ENCODE results near the gene HORMAD1. TPM values are rescaled to one million over a fixed set of nuclear protein-coding genes. Genes with fewer than 3 reads are reported as not detected.

The HORMAD1 gene
- total RNA-seq, 1 experiment from 2014 or later: not detected

DNA sequence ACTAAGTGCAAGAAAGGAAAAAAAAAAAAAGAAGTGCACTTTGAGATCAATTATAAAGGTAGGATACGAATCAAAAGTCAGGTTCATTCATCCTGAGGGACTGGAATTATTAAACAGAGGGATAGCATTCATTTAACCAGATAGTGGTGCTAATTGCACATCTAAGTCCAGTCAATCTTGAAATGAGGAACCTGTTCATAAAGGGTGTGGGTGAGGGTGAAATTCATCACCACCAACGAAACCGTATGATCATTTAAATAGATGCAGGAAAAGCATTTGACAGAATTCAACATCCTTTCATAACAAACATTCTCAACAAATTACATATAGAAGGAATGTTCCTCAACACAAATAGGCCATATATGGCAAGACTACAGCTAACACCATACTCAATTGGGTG, 39.3 kb upstream of the HORMAD1 start:
- no peaks in the 10 kb centered on the region for H3K27me3 Mint-ChIP-seq (ENCODE audit: insufficient read depth, unreplicated experiment)
- no peaks in the 10 kb centered on the region for H3K9me3 Mint-ChIP-seq (ENCODE audit: unreplicated experiment)
- intact Hi-C loops (cut with micrococcal nuclease): no loop called here
- peaks cover 14% of the 10 kb centered on the region for H3K4me1 Mint-ChIP-seq (ENCODE audit: insufficient read depth, unreplicated experiment)
- ChIA-PET POLR2A (no interaction called here), CTCF (interaction anchor here (1.0 to 1.6 kb wide), 2 partner anchors 18 to 227 kb away, joined by 3 to 4 read pairs; no protein-coding TSS in a partner anchor)
- TF ChIP-seq, protein P1, sequence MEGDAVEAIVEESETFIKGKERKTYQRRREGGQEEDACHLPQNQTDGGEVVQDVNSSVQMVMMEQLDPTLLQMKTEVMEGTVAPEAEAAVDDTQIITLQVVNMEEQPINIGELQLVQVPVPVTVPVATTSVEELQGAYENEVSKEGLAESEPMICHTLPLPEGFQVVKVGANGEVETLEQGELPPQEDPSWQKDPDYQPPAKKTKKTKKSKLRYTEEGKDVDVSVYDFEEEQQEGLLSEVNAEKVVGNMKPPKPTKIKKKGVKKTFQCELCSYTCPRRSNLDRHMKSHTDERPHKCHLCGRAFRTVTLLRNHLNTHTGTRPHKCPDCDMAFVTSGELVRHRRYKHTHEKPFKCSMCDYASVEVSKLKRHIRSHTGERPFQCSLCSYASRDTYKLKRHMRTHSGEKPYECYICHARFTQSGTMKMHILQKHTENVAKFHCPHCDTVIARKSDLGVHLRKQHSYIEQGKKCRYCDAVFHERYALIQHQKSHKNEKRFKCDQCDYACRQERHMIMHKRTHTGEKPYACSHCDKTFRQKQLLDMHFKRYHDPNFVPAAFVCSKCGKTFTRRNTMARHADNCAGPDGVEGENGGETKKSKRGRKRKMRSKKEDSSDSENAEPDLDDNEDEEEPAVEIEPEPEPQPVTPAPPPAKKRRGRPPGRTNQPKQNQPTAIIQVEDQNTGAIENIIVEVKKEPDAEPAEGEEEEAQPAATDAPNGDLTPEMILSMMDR (IDR thresholded peaks at IDR 0.05; ENCODE audit: unreplicated experiment): no peak
- peaks cover 2% of the 10 kb centered on the region for H3K36me3 Mint-ChIP-seq (ENCODE audit: insufficient read depth, unreplicated experiment)
- DNase-seq (ENCODE audit: unreplicated experiment): no peak
- no peak overlapping the region for H3K4me3 Mint-ChIP-seq (ENCODE audit: unreplicated experiment)
- H3K27ac Mint-ChIP-seq (ENCODE audit: low read depth, unreplicated experiment): no peak overlapping the region
- BruUV-seq (replicated peaks): no TSS peak

DNA sequence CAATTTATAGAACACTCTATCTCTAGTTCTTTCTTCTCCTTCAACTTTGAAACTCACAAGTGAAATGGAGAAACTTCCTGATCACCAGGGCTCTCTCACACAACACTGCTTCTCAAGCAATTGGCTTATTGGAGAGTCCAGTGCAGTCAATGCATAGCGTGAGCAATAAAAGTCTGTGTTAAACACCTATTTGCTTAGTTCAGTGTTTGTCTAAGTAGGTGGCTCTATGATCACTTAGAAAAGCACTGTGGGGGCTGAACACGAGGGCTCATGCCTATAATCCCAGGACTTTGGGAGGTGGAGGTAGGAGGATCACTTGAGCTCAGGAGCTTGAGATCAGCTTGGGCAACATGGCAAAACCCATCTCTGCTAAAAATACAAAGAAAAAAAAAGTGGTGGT, 32.7 kb upstream of the HORMAD1 start:
- BruUV-seq (replicated peaks): no TSS peak
- POLR2A ChIA-PET: interaction anchor here (1.1 to 1.7 kb wide), 2 partner anchors 10 to 56 kb away, joined by 3 to 4 read pairs; partner anchors contain the start of gene GOLPH3L
- Mint-ChIP-seq H3K4me1 (ENCODE audit: insufficient read depth, unreplicated experiment) (peaks cover 15% of the 10 kb centered on the region), H3K4me3 (ENCODE audit: unreplicated experiment) (no peak overlapping the region), H3K27me3 (ENCODE audit: insufficient read depth, unreplicated experiment) (no peaks in the 10 kb centered on the region), H3K27ac (ENCODE audit: low read depth, unreplicated experiment) (no peak overlapping the region), H3K9me3 (ENCODE audit: unreplicated experiment) (no peaks in the 10 kb centered on the region), H3K36me3 (ENCODE audit: insufficient read depth, unreplicated experiment) (no peaks in the 10 kb centered on the region)
- DNase-seq (ENCODE audit: unreplicated experiment): no peak
- intact Hi-C loops (cut with micrococcal nuclease): no loop called here
- CTCF ChIA-PET: no interaction called here
- TF ChIP-seq, protein P1 (IDR thresholded peaks at IDR 0.05; ENCODE audit: unreplicated experiment): no peak

GRCh38 chr1:150751443-150751842, 30.7 kb upstream of the HORMAD1 start:
- Mint-ChIP-seq H3K27ac (ENCODE audit: low read depth, unreplicated experiment) (no peak overlapping the region), H3K36me3 (ENCODE audit: insufficient read depth, unreplicated experiment) (no peaks in the 10 kb centered on the region), H3K9me3 (ENCODE audit: unreplicated experiment) (no peaks in the 10 kb centered on the region), H3K4me3 (ENCODE audit: unreplicated experiment) (no peak overlapping the region), H3K4me1 (ENCODE audit: insufficient read depth, unreplicated experiment) (peaks cover 15% of the 10 kb centered on the region), H3K27me3 (ENCODE audit: insufficient read depth, unreplicated experiment) (no peaks in the 10 kb centered on the region)
- intact Hi-C loops (cut with micrococcal nuclease): no loop called here
- TF ChIP-seq, protein P1 (IDR thresholded peaks at IDR 0.05; ENCODE audit: unreplicated experiment): no peak
- ChIA-PET CTCF (interaction anchor here (0.9 kb wide), 1 partner anchor 62 kb away, joined by 3 read pairs; no protein-coding TSS in a partner anchor), POLR2A (interaction anchor here (1.1 to 2.2 kb wide), 3 partner anchors 13 to 183 kb away, joined by 3 to 6 read pairs (median 5); partner anchors contain the start of gene CTSS)
- DNase-seq (ENCODE audit: unreplicated experiment): no peak
- BruUV-seq (replicated peaks): no TSS peak

- no peaks in the 10 kb centered on the region for H3K27me3 Mint-ChIP-seq (ENCODE audit: insufficient read depth, unreplicated experiment)
- H3K9me3 Mint-ChIP-seq (ENCODE audit: unreplicated experiment): no peaks in the 10 kb centered on the region
- no peaks in the 10 kb centered on the region for H3K36me3 Mint-ChIP-seq (ENCODE audit: insufficient read depth, unreplicated experiment)
- intact Hi-C loops (cut with micrococcal nuclease): no loop called here
- H3K4me3 Mint-ChIP-seq (ENCODE audit: unreplicated experiment): no peak overlapping the region
- DNase-seq (ENCODE audit: unreplicated experiment): no peak
- TF ChIP-seq, protein P1 (IDR thresholded peaks at IDR 0.05; ENCODE audit: unreplicated experiment): no peak
- POLR2A ChIA-PET: interaction anchor here (0.6 to 2.1 kb wide), 3 partner anchors 11 to 602 kb away, joined by 3 to 7 read pairs (median 3); partner anchors contain the start of gene GOLPH3L
- peaks cover 15% of the 10 kb centered on the region for H3K4me1 Mint-ChIP-seq (ENCODE audit: insufficient read depth, unreplicated experiment)
- no TSS peak for BruUV-seq (replicated peaks)
- CTCF ChIA-PET: interaction anchor here (0.6 to 1.1 kb wide), 3 partner anchors 14 to 217 kb away, joined by 3 read pairs; no protein-coding TSS in a partner anchor
- no peak overlapping the region for H3K27ac Mint-ChIP-seq (ENCODE audit: low read depth, unreplicated experiment)
These were observed 29.1 kb upstream of the HORMAD1 start for GRCh38 chr1:150749720-150750311.
